GM12892 (cell line): ENCODE data around the gene RIOK3.

ENCODE experiments used
- POLR2A ChIP-seq: IDR thresholded peaks from 2 replicates; pipeline ENCODE4 v1.6.1; 2011; ENCODE audit warnings: low read depth, low read length, control low read depth
- POLR2AphosphoS5 ChIP-seq: IDR thresholded peaks from 2 replicates; pipeline ENCODE4 v1.6.1; 2011; ENCODE audit warnings: low read depth, low read length, control low read depth

GRCh38 chr18:23531912-23532311, 78.8 kb downstream of the RIOK3 start:
- no peak for TF ChIP-seq POLR2A
- no peak for TF ChIP-seq POLR2AphosphoS5
